IMR-90 (cell line): ENCODE data around the gene TMEM63B. TPM values are rescaled to one million over a fixed set of nuclear protein-coding genes. Genes with fewer than 3 reads are reported as not detected.

Source experiments
- ATAC-seq: fragments of 200-7000 bp; cut with Tn5 transposase; 2 replicates; pipeline ENCODE4 v1.9.1; 2020; ENCODE audit warnings: low read depth, mild to moderate bottlenecking, moderate library complexity
- BruUV-seq: library from RNA; stranded (reverse); fragments of 400-500 nt; replicated peaks from 2 replicates; lab custom pipeline; 2021; lab: Mats Ljungman, UMichigan
- CTCF ChIA-PET: fragments of 300-600 bp; formaldehyde crosslinking; extraction: SDS; loops from one replicate; lab custom pipeline; 2021; ENCODE audit warnings: antibody characterized with exemption; lab: Yijun Ruan, JAX
- POLR2A ChIA-PET: fragments of 300-600 bp; sonication (Branson Sonifier 250); formaldehyde crosslinking; loops from one replicate; lab custom pipeline; 2022; ENCODE audit warnings: antibody characterized with exemption; ENCODE audit not compliant: unreplicated experiment; lab: Charles Lee
- DNase-seq: peaks from one replicate; pipeline ENCODE4 v3.0.0; 2013
- H2AFZ ChIP-seq: replicated peaks from 2 replicates; pipeline ENCODE3; 2013; ENCODE audit warnings: low read length, mild to moderate bottlenecking; ENCODE audit not compliant: poor library complexity
- H2AK5ac ChIP-seq: 2 replicates; pipeline ENCODE4 v1.6.1; 2013; ENCODE audit warnings: low read depth, low read length, inconsistent platforms
- H2AK9ac ChIP-seq: replicated peaks from 2 replicates; pipeline ENCODE3; 2013; ENCODE audit warnings: mild to moderate bottlenecking, low read depth, low read length, moderate library complexity; ENCODE audit not compliant: poor library complexity
- H2BK120ac ChIP-seq: 2 replicates; pipeline ENCODE4 v1.6.1; 2013; ENCODE audit warnings: low read depth, low read length, inconsistent platforms
- H2BK15ac ChIP-seq: 3 replicates; pipeline ENCODE4 v1.6.1; 2013; ENCODE audit warnings: low read depth, low read length, inconsistent platforms
- H2BK20ac ChIP-seq: 2 replicates; pipeline ENCODE4 v1.6.1; 2013; ENCODE audit warnings: low read depth, mild to moderate bottlenecking, inconsistent platforms, low read length, moderate library complexity
- H2BK5ac ChIP-seq: 2 replicates; pipeline ENCODE4 v1.6.1; 2013; ENCODE audit warnings: mild to moderate bottlenecking, low read depth, low read length, inconsistent platforms; ENCODE audit not compliant: poor library complexity, severe bottlenecking
- H3K14ac ChIP-seq: replicated peaks from 2 replicates; pipeline ENCODE4 v1.6.1; 2013; ENCODE audit warnings: low read depth, low read length, inconsistent platforms
- H3K18ac ChIP-seq: 2 replicates; pipeline ENCODE4 v1.6.1; 2013; ENCODE audit warnings: low read depth, low read length, control low read depth
- H3K23ac ChIP-seq: 2 replicates; pipeline ENCODE4 v1.6.1; 2013; ENCODE audit warnings: low read depth, low read length, inconsistent platforms
- H3K27ac ChIP-seq: 2 replicates; pipeline ENCODE4 v1.5.1; 2013; ENCODE audit warnings: mild to moderate bottlenecking, control low read depth, low read length; ENCODE audit not compliant: insufficient read depth
- H3K27me3 ChIP-seq: 2 replicates; pipeline ENCODE4 v1.6.1; 2013; ENCODE audit warnings: low read length; ENCODE audit not compliant: control insufficient read depth, insufficient read depth
- H3K36me3 ChIP-seq: 2 replicates; pipeline ENCODE4 v1.6.1; 2013; ENCODE audit warnings: low read length, mixed read lengths; ENCODE audit not compliant: control insufficient read depth, insufficient read depth
- H3K4ac ChIP-seq: 2 replicates; pipeline ENCODE4 v1.6.1; 2013; ENCODE audit warnings: low read depth, low read length, inconsistent platforms
- H3K4me1 ChIP-seq: 2 replicates; pipeline ENCODE4 v1.6.1; 2013; ENCODE audit warnings: low read length, mixed read lengths; ENCODE audit not compliant: control insufficient read depth, insufficient read depth
- H3K4me2 ChIP-seq: 2 replicates; pipeline ENCODE4 v1.6.1; 2013; ENCODE audit warnings: low read depth, mild to moderate bottlenecking, control low read depth, low read length, moderate library complexity
- H3K4me3 ChIP-seq: 2 replicates; pipeline ENCODE4 v1.5.1; 2013; ENCODE audit warnings: low read depth, mild to moderate bottlenecking, control low read depth, low read length, moderate library complexity; ENCODE audit not compliant: insufficient read depth
- H3K56ac ChIP-seq: 2 replicates; pipeline ENCODE4 v1.6.1; 2013; ENCODE audit warnings: low read length, inconsistent platforms; ENCODE audit not compliant: insufficient read depth; ENCODE audit errors: extremely low read depth
- H3K79me1 ChIP-seq, 2 experiments: 2 replicates each; pipeline ENCODE4 v1.6.1; 2013; ENCODE audit warnings: low read length in 2 of 2, inconsistent platforms in 1 of 2, low read depth in 1 of 2
- H3K9ac ChIP-seq: 2 replicates; pipeline ENCODE4 v1.6.1; 2013; ENCODE audit warnings: low read depth, low read length, control low read depth
- H3K9me1 ChIP-seq: 2 replicates; pipeline ENCODE4 v1.6.1; 2013; ENCODE audit warnings: low read length, inconsistent platforms; ENCODE audit not compliant: insufficient read depth
- H3K9me3 ChIP-seq: 2 replicates; pipeline ENCODE4 v1.6.1; 2013; ENCODE audit warnings: low read length; ENCODE audit not compliant: control insufficient read depth, insufficient read depth
- H4K20me1 ChIP-seq: 2 replicates; pipeline ENCODE4 v1.6.1; 2013; ENCODE audit warnings: low read length, inconsistent platforms; ENCODE audit not compliant: insufficient read depth
- H4K5ac ChIP-seq: 2 replicates; pipeline ENCODE4 v1.6.1; 2013; ENCODE audit warnings: mild to moderate bottlenecking, low read depth, low read length, control low read depth
- H4K8ac ChIP-seq, 2 experiments: 2 replicates each; pipeline ENCODE4 v1.6.1; 2013; ENCODE audit warnings: low read depth in 2 of 2, low read length in 2 of 2, control low read depth in 1 of 2, inconsistent platforms in 1 of 2
- H4K91ac ChIP-seq: 2 replicates; pipeline ENCODE4 v1.6.1; 2013; ENCODE audit warnings: low read depth, low read length, inconsistent platforms; ENCODE audit not compliant: insufficient read depth
- BHLHE40 ChIP-seq: fragments of 150-350 bp; IDR thresholded peaks from 2 replicates; pipeline ENCODE4 v1.6.1; 2016; ENCODE audit warnings: mild to moderate bottlenecking, low read depth, low read length
- CHD1 ChIP-seq: IDR thresholded peaks from 2 replicates; pipeline ENCODE4 v1.6.1; 2012; ENCODE audit warnings: low read depth, low read length, improper control_type of control experiment
- CTCF ChIP-seq: conservative IDR thresholded peaks from 2 replicates; pipeline ENCODE4 v1.5.1; 2012; ENCODE audit warnings: mild to moderate bottlenecking, low read depth, low read length, improper control_type of control experiment
- ELK1 ChIP-seq: fragments of 150-350 bp; IDR thresholded peaks from 2 replicates; pipeline ENCODE4 v1.6.1; 2016; ENCODE audit warnings: low read depth, mild to moderate bottlenecking, low read length, moderate library complexity, borderline replicate concordance
- FOS ChIP-seq: fragments of 150-350 bp; IDR thresholded peaks from 2 replicates; pipeline ENCODE4 v1.6.1; 2016; ENCODE audit warnings: low read depth, low read length
- MAFK ChIP-seq: IDR thresholded peaks from 2 replicates; pipeline ENCODE4 v1.6.1; 2012; ENCODE audit warnings: low read depth, low read length, improper control_type of control experiment
- MXI1 ChIP-seq: IDR thresholded peaks from 2 replicates; pipeline ENCODE4 v1.6.1; 2012; ENCODE audit warnings: low read depth, mild to moderate bottlenecking, low read length, moderate library complexity, borderline replicate concordance
- NFE2L2 ChIP-seq: fragments of 150-350 bp; IDR thresholded peaks from 2 replicates; pipeline ENCODE4 v1.6.1; 2016; ENCODE audit warnings: low read depth, mild to moderate bottlenecking, low read length
- POLR2A ChIP-seq: IDR thresholded peaks from 2 replicates; pipeline ENCODE4 v1.6.1; 2012; ENCODE audit warnings: mild to moderate bottlenecking, low read depth, low read length
- RAD21 ChIP-seq: IDR thresholded peaks from 2 replicates; pipeline ENCODE4 v1.6.1; 2012; ENCODE audit warnings: low read length, improper control_type of control experiment
- RCOR1 ChIP-seq: IDR thresholded peaks from 2 replicates; pipeline ENCODE4 v1.6.1; 2012; ENCODE audit warnings: mild to moderate bottlenecking, low read length, improper control_type of control experiment; ENCODE audit not compliant: insufficient replicate concordance
- SMC3 ChIP-seq: fragments of 150-350 bp; IDR thresholded peaks from 2 replicates; pipeline ENCODE4 v1.6.1; 2016; ENCODE audit warnings: low read depth, mild to moderate bottlenecking, antibody characterized with exemption, low read length, moderate library complexity
- WGBS, 2 experiments: methylation state at CpG; one replicate each; pipeline versions ENCODE4 v1.1.5 to v1.1.7; 2013; ENCODE audit warnings: missing lambda C conversion rate in 2 of 2; ENCODE audit not compliant: insufficient read length in 1 of 2; ENCODE audit errors: extremely low coverage in 2 of 2; 5-methylcytosine and 5-hydroxymethylcytosine counted together
- dilution Hi-C: fragments of 300-500 bp; cut with HindIII; formaldehyde crosslinking; loops from one replicate; pipeline ENCODE4 v1.14.3; 2018; ENCODE audit warnings: low sequenced_read_pairs; ENCODE audit not compliant: unreplicated experiment
- in situ Hi-C: fragments of 300-500 bp; cut with MboI; formaldehyde crosslinking; loops from 3 replicates; pipeline ENCODE4 v1.14.3; 2019; ENCODE audit warnings: low sequenced_read_pairs, inconsistent platforms, mixed read lengths
- intact Hi-C: fragments of 100-400 bp; cut with micrococcal nuclease; formaldehyde crosslinking; loops from 2 replicates; pipeline ENCODE4 v1.10.0; 2022
- polyA plus RNA-seq, 3 experiments: library from polyadenylated mRNA; depleted of rRNA; stranded (reverse); fragments of >200 nt; gene quantifications; 2 replicates each; pipeline ENCODE4 v1.2.3, GENCODE V29; 2012; ENCODE audit warnings: low replicate concordance in 1 of 3
- total RNA-seq: library from RNA; depleted of rRNA; stranded (reverse); fragments of >200 nt; gene quantifications from 2 replicates; pipeline ENCODE4 v1.2.3, GENCODE V29; 2012

The TMEM63B gene
- total and polyA plus RNA-seq, 2 of the 4 experiments (the other 2 are of a cell fraction) = 12.2 to 42.6 TPM

DNA sequence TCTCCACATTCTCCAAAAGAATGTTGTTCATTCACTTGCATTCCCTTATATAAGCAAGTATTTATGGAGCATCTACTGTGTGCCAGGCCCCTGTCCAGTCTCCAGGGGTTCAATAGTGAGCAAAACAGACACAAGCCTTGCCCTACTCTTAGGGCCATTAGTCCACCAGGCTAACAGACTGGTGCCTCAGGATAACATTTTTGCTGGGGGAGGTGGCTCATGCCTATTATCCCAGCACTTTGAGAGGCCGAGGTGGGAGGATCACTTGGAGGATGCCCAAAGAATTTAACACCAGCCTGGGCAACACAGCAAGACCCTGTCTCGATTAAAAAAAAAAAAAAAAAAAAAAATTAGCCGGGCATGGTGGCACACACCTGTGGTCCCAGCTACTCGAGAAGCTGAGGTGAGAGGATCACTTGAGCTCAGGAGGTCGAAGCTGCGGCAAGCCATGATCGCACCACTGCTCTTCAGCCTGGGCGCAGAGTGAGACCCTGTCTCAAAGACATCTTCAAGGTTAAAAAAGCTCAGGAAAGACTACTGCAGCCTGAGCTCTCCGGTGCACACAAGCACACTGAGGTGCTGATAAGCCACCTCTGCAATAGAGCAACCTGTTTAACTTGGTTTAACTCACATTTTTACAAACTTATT, 51.2 kb downstream of the TMEM63B start (continued):
- no peak for TF ChIP-seq CHD1

GRCh38 chr6:44179072-44179536, 51.8 kb downstream of the TMEM63B start:
- Histone ChIP-seq H3K4me2 (no peak overlapping the region), H3K9ac (no peak overlapping the region), H3K18ac (no peak overlapping the region), H3K36me3 (no peaks in the 10 kb centered on the region), H3K23ac (no peak overlapping the region), H3K79me1 (no peaks in the 10 kb centered on the region), H3K9me1 (0 out of 2 replicates have a peak, but pooled peaks cover 9% of the 10 kb centered on the region), H2AK9ac (peak overlapping the region; percentile 35), H3K56ac (no peak overlapping the region), H2AFZ (no peak overlapping the region), H4K91ac (no peak overlapping the region), H3K4me3 (no peak overlapping the region), H3K4ac (peak overlapping the region; percentile 20; the same call in 1 of the 2 replicates), H2BK15ac (no peak overlapping the region), H2BK120ac (peak overlapping the region; percentile 64), H2AK5ac (0 out of 2 replicates have a peak overlapping the region, but pooled peaks have one; percentile 15), H3K27ac (no peak overlapping the region), H2BK5ac (no peak overlapping the region), H3K9me3 (no peaks in the 10 kb centered on the region), H4K8ac (peak overlapping the region in 1 of 2 experiments; percentile 40; a peak in 1 of 4 replicates), H4K5ac (no peak overlapping the region), H3K4me1 (no peaks in the 10 kb centered on the region), H4K20me1 (no peaks in the 10 kb centered on the region; the same call in 1 of the 2 replicates), H2BK20ac (0 out of 2 replicates have a peak overlapping the region, but pooled peaks have one; percentile 9), H3K27me3 (peaks cover 9% of the 10 kb centered on the region), H3K14ac (0 out of 2 replicates have a peak overlapping the region, but pooled peaks have one; percentile 58)
- intact Hi-C loops = no loop called here
- CTCF ChIA-PET = no interaction called here
- no TSS peak for BruUV-seq
- DNase-seq = no peak
- ATAC-seq = peak; percentile 19; the same call in 1 of the 2 replicates
- 0% methylated on average over 2 of the region's 4 CpGs; no CpG with 5 or more reads in 1 of the 2 experiments for WGBS, 2 experiments
- POLR2A ChIA-PET = no interaction called here
- in situ Hi-C loops = no loop called here
- dilution Hi-C loops = no loop called here
- no peak for TF ChIP-seq POLR2A
- TF ChIP-seq FOS = no peak
- no peak for TF ChIP-seq SMC3
- no peak for TF ChIP-seq CTCF
- TF ChIP-seq MXI1 = no peak
- no peak for TF ChIP-seq CHD1
- no peak for TF ChIP-seq NFE2L2
- no peak for TF ChIP-seq MAFK
- TF ChIP-seq RCOR1 = no peak
- no peak for TF ChIP-seq ELK1
- no peak for TF ChIP-seq BHLHE40
- no peak for TF ChIP-seq RAD21
